GM21529 (cell line): ENCODE measurements around the gene CDK10.

Experiments used
- ATAC-seq: cut with Tn5 transposase; IDR thresholded peaks from one replicate; pipeline ENCODE4 v1.9.1; 2021; ENCODE audit not compliant: unreplicated experiment

CDK10 gene

DNA sequence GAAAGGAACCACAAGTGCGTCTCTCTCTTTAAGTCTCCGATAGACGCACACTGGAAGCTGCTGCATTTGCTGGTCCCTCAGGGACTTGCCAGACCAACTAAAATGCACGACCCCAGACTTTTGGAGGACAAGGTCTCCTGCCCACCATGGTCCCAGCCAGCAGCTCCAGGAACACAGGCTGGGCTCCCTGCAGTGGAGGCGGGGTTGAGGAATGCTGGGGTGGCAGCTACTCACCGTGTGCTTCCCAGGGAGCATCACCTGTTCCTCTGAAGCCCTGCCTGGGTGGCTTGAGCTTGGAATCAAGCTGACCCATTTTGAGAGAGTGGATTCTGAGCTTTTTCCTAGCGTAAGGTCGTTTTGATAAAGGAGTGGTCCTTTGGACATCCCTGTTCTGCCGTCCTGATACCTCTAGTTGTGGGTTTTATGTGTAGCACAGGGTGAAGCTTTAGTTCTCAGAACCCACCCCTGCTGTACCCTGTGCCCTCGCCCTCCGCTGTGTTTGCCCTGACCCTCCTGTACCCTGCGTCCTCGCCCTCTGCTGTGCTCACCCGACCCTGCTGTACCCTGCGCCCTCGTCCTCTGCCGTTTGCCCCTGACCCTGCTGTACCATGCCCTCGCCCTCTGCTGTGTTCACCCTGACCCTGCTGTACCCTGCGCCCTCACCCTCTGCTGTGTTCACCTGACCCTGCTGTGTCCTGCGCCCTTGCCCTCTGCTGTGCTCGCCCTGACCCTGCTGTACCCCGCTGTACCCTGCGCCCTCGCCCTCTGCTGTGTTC, 45.8 kb downstream of the CDK10 start:
- no peak for ATAC-seq

DNA sequence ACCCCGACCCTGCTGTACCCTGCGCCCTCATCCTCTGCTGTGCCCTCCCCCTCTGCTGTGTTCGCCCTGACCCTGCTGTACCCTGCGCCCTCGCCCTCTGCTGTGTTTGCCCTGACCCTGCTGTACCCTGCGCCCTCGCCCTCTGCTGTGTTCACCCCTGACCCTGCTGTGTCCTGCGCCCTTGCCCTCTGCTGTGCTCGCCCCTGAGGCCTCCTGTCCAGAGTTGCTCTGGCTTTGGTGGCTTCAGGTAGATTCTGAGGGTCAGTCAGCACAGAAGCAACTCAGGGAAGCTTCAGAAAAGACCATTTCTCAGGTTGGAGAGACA, 46.4 kb downstream of the CDK10 start:
- ATAC-seq = no peak

DNA sequence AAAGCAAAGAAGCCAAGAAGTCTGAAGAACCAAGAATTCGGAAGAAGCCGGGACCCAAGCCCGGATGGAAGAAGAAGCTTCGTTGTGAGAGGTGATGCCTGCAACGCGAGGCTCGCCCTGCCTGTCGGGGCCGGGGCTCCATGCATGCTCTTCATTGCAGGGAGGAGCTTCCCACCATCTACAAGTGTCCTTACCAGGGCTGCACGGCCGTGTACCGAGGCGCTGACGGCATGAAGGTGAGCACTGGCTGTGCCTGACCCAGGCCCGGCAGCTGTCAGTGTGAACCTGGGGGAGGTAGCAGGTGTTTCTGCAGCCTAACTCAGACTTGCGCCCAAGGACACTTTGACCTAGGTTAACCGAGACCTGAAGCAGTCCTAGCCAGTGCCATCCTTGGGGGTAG, 46.8 kb downstream of the CDK10 start:
- ATAC-seq = no peak

DNA sequence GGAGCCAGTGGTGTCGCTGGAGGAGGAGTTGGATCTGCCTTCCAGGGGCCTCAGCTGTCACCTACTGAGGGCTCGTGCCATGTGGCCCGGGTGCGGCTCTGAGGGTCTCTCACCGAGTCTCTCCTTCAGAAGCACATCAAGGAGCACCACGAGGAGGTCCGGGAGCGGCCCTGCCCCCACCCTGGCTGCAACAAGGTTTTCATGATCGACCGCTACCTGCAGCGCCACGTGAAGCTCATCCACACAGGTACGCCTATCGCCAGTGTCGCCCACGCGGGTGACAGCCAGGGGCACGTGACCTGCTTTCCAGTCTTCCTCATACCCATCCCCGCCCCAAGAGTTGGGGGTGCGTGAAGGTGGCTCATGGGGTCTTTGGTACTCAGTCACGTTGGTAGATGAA, 47.3 kb downstream of the CDK10 start:
- ATAC-seq = no peak

DNA sequence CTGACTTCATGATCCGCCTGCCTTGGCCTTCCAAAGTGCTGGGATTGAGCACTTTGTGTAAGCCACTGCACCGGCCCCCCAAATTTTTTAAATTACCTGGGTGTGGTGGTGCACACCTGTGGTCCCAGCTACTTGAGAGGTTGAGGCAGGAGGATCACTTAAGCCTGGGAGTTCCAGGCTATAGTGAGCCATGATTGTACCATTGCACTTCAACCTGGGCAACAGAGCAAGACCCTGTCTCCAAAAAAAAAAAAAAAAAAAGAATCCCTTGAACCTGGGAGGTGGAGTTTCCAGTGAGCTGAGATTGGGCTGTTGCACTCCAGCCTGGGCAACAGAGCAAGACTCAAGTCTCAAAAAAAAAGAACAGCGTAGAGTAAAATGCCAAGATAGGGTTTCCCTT, 50.1 kb downstream of the CDK10 start:
- ATAC-seq = no peak

DNA sequence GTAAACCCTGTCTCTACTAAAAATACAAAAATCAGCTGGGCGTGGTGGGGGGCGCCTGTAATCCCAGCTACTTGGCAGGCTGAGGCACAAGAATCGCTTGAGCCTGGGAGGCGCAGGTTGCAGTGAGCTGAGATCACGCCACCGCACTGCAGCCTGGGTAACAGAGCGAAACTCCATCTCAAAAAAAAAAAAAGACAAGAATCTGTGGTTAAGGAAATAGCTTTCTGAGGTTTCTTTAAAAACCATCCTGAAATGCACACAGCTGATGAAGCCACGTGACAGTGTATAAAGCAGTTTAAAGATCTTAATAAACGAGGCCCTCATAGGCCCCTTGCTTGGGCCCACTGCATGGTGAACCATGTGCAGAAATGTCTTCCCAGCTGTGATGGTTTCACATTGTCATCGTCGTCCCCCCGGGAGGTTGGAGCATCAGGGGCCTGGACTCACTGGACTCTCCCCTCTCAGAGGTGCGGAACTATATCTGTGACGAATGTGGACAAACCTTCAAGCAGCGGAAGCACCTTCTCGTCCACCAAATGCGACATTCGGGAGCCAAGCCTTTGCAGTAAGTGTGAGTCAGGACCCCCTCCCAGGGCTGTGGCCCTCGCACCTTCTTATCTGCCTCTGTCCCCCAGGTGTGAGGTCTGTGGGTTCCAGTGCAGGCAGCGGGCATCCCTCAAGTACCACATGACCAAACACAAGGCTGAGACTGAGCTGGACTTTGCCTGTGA, 51.0 kb downstream of the CDK10 start:
- no peak for ATAC-seq

DNA sequence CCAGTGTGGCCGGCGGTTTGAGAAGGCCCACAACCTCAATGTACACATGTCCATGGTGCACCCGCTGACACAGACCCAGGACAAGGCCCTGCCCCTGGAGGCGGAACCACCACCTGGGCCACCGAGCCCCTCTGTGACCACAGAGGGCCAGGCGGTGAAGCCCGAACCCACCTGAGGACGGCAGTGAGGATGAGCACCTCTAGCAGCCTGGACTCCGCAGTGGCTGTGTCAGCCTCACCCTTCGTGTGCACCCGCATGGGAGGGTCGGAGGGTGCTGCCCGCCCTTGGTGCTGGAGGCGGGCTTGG, 51.5 kb downstream of the CDK10 start:
- ATAC-seq = no peak

DNA sequence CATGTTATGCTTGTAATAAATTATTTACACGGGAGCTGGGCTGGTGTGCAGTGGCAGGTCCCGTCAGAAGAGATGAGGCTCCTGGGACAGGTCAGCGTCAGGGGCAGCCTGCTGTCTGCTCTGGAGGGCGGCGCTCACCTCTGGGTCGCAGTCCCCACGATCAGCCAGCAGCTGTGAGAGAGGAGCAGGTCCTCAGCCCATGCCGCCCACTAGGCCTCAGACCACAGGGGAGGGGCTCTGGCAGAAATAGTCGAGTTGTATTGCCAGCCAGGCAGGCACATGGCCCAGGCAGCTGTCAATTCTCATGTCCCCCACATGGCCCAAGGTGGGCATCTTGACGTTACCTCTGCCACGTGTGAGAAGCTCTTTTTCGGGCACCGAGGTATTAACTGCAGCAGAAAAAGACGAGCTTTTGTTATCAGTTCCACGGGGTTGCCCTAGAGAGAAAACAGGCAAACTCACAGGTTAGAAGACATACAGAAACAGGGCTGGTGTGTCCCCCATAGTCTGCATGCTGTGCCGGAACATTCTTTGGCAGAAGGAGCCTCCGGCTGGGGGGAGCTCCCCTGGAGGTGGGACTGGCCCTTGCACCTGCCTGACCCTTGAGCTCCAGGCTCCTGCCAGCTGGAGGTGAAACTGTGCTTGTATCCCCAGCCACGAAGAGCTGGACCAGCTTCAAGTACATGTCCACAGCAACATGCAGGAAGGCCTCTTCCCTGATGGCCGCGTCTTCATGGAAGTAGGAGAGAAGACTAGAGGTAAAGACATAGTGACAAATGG, 52.2 kb downstream of the CDK10 start:
- ATAC-seq = no peak

DNA sequence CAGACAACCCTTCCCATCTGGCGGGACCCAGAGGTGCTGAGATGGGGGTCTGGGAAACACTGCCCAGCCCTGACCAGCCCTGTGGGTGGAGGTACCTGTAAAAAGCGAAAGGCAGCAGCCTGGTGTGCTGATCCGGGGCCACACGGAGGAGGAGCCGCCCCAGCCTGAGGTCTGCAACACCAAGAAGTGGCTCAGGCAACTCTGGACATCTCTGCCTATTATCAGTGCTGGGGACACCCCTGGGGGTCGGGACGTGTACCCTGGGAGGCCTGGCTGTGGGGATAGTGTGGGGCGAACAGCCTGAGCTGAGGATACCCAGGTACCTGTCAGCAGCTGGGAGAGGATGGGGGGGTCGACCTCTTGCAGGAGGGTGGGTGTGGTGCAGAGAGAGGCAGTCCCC, 52.9 kb downstream of the CDK10 start:
- ATAC-seq = no peak

DNA sequence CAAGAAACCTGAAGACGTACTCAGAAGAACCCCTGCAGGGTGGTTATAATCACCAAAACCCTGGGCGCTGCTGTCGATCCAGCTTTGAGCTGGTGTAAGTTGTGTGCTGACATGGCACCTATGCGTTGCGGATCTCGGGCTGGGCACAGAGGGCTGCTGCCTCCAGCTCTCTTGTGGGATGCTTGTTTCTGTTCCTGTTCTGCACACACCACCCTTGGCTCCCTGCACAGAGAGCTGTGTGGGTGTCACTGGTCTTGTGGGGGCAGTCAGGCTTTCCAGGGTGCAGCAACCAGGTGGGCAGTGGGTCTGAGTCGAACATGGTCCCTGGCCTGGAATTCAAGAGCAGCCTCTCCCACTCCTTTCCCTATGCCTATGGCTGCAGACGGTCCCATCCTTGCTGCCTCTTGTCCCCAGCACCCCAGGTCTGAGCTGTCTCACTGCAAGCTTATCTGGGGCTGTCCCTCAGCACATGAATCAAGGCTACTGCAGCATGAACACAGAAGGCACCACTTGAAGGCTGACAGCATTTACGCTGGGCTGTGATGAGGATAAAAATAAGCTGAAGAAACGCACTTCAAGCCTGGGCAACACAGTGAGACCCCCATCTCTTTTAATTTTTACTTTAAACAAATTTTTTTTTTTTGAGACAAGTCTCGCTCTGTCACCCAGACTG, 55.0 kb downstream of the CDK10 start:
- ATAC-seq = no peak

DNA sequence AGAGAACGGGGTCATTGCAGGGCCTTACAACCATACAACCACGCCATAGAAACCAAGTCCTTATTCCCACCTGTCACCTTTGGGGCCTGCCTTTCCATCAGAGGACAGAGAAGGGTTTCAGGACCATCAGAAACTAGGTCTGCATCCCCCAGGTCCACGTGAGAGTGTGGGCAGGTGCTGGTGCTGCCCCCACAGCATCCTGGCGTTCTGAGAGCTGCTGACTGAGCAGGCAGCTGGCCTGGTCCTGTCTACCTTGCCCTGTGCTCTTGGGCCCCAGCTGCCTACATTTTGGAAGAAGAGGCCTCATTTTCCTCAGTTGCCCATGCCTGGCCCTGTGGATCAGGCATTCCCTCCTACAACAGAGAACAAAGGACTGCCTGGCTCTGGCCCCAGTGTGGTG, 56.5 kb downstream of the CDK10 start:
- ATAC-seq = no peak

DNA sequence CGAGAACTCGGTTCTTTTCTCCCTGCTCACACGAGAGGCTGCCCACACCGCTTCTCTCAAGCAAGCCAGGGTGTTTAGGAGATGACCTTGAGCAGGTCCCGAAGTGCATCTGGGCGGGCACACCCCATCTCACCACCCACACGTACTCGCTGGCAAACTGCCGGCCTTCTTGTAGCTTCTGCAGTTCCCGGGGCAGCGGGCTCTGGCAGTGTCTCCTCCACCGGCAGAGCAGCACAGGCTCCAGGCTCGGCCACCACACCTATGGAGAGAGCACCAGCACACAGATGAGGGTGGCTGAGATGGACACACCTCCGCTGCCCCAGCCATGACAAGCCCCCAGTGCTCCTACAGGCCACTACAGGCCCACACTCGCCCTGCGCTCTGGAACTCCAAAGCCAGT, 58.3 kb downstream of the CDK10 start:
- ATAC-seq = no peak
